HCT116 (cell line): Measurements from ENCODE around the gene CRMP1. TPM values are rescaled to one million over a fixed set of nuclear protein-coding genes. Genes with fewer than 3 reads are reported as not detected.

Source experiments
- ATAC-seq: fragments of 200-7000 bp; cut with Tn5 transposase; 2 replicates; pipeline ENCODE4 v1.9.1; 2020; ENCODE audit warnings: mild to moderate bottlenecking, moderate library complexity
- BruUV-seq: library from RNA; stranded (reverse); fragments of 400-500 nt; replicated peaks from 2 replicates; lab custom pipeline; 2021; lab: Mats Ljungman, UMichigan
- CTCF ChIA-PET: fragments of 300-600 bp; sonication (Branson Sonifier 250); formaldehyde crosslinking; loops from one replicate; lab custom pipeline; 2021; ENCODE audit warnings: antibody characterized with exemption; lab: Charles Lee
- POLR2A ChIA-PET: fragments of 300-600, 350-600 bp; sonication (Branson Sonifier 250); formaldehyde crosslinking; loops from one replicate; lab custom pipeline; 2021; ENCODE audit warnings: antibody characterized with exemption; lab: Charles Lee
- RAD21 ChIA-PET, 2 experiments: fragments of 300-600 bp; sonication (Branson Sonifier 250); formaldehyde crosslinking; loops; one replicate each; lab custom pipeline; 2023; ENCODE audit warnings: low total read pairs in 2 of 2; ENCODE audit not compliant: uncharacterized antibody in 2 of 2, unreplicated experiment in 2 of 2, low non-redundant PET in 1 of 2; lab: Charles Lee
- DNase-seq: peaks from one replicate; pipeline ENCODE4 v3.0.0-alpha.2; 2010; ENCODE audit warnings: low read depth, low spot score
- H2AFZ ChIP-seq: fragments of 200-600 bp; shearing (Covaris generic), sonication (generic); 2 replicates; pipeline ENCODE4 v1.6.1; 2017; ENCODE audit warnings: low read depth, mixed run types, mixed read lengths, antibody characterized with exemption, low read length; ENCODE audit not compliant: poor library complexity, severe bottlenecking
- H3K27ac ChIP-seq: 2 replicates; pipeline ENCODE4 v1.5.1; 2012; ENCODE audit warnings: low read depth, low read length
- H3K27me3 ChIP-seq: fragments of 200-600 bp; sonication (generic); 2 replicates; pipeline ENCODE4 v1.6.1; 2016; ENCODE audit warnings: mixed run types, low read length, mixed read lengths; ENCODE audit not compliant: insufficient read depth
- H3K36me3 ChIP-seq, 2 experiments: fragments of 200-500 bp in 1 of 2; fragments of 200-600 bp in 1 of 2; sonication (Bioruptor generic) in 1 of 2; sonication (generic) in 1 of 2; 2 replicates each; pipeline versions ENCODE4 v1.5.1 to v1.6.1; 2014 to 2016; ENCODE audit warnings: low read length in 2 of 2, inconsistent platforms in 1 of 2, mixed read lengths in 1 of 2, mixed run types in 1 of 2; ENCODE audit not compliant: insufficient read depth in 2 of 2, control insufficient read depth in 1 of 2
- H3K4me1 ChIP-seq, 2 experiments: fragments of 200-600 bp in 1 of 2; sonication (generic) in 1 of 2; 2 replicates each; pipeline versions ENCODE4 v1.5.1 to v1.6.1; 2012 to 2017; ENCODE audit warnings: low read length in 2 of 2, inconsistent platforms in 1 of 2, mild to moderate bottlenecking in 1 of 2, mixed read lengths in 1 of 2, mixed run types in 1 of 2, moderate library complexity in 1 of 2; ENCODE audit not compliant: insufficient read depth in 2 of 2, control insufficient read depth in 1 of 2
- H3K4me2 ChIP-seq: fragments of 200-600 bp; sonication (generic); 2 replicates; pipeline ENCODE4 v1.6.1; 2017; ENCODE audit warnings: mixed run types, low read length, mixed read lengths
- H3K4me3 ChIP-seq, 2 experiments: fragments of 200-600 bp in 1 of 2; sonication (generic) in 1 of 2; replicated peaks in 1 of 2; 2 replicates each; pipeline ENCODE4 v1.5.1; 2011 to 2016; ENCODE audit warnings: low read length in 2 of 2, control low read depth in 1 of 2, low read depth in 1 of 2, mild to moderate bottlenecking in 1 of 2, mixed read lengths in 1 of 2, mixed run types in 1 of 2
- H3K79me2 ChIP-seq: fragments of 200-600 bp; sonication (generic); 2 replicates; pipeline ENCODE4 v1.6.1; 2017; ENCODE audit warnings: mild to moderate bottlenecking, mixed run types, low read length, moderate library complexity, mixed read lengths; ENCODE audit not compliant: insufficient read depth
- H3K9ac ChIP-seq: fragments of 200-600 bp; sonication (generic); 2 replicates; pipeline ENCODE4 v1.6.1; 2016; ENCODE audit warnings: low read length, mixed read lengths
- H3K9me2 ChIP-seq: fragments of 200-600 bp; sonication (generic), shearing (Covaris generic); 2 replicates; pipeline ENCODE4 v1.6.1; 2017; ENCODE audit warnings: mixed run types, mild to moderate bottlenecking, moderate library complexity; ENCODE audit not compliant: insufficient read depth
- H3K9me3 ChIP-seq, 2 experiments: fragments of 200-500 bp in 1 of 2; fragments of 200-600 bp in 1 of 2; sonication (Bioruptor generic) in 1 of 2; sonication (generic) in 1 of 2; 2 replicates each; pipeline ENCODE4 v1.6.1; 2014 to 2017; ENCODE audit warnings: low read length in 2 of 2, mixed read lengths in 2 of 2, inconsistent platforms in 1 of 2, low read depth in 1 of 2, mild to moderate bottlenecking in 1 of 2, mixed run types in 1 of 2, moderate library complexity in 1 of 2; ENCODE audit not compliant: control insufficient read depth in 1 of 2, insufficient read depth in 1 of 2
- H4K20me1 ChIP-seq: fragments of 200-600 bp; sonication (generic), shearing (Covaris generic); 2 replicates; pipeline ENCODE4 v1.6.1; 2017; ENCODE audit warnings: mixed run types, mild to moderate bottlenecking, moderate library complexity; ENCODE audit not compliant: insufficient read depth
- CBX3 ChIP-seq: IDR thresholded peaks from 2 replicates; pipeline ENCODE4 v1.6.1; 2012; ENCODE audit warnings: low read depth
- CEBPB ChIP-seq: IDR thresholded peaks from 2 replicates; pipeline ENCODE4 v1.6.1; 2012; ENCODE audit warnings: low read depth
- ELF1 ChIP-seq: IDR thresholded peaks from 2 replicates; pipeline ENCODE4 v1.6.1; 2012; ENCODE audit warnings: low read depth, borderline replicate concordance
- EZH2 ChIP-seq: fragments of 200-600 bp; sonication (generic); IDR thresholded peaks from 2 replicates; pipeline ENCODE4 v1.6.1; 2017; ENCODE audit warnings: antibody characterized with exemption, mixed run types
- FOSL1 ChIP-seq: IDR thresholded peaks from 2 replicates; pipeline ENCODE4 v1.6.1; 2012; ENCODE audit warnings: low read depth
- POLR2A ChIP-seq: IDR thresholded peaks from 2 replicates; pipeline ENCODE4 v1.7.0; 2011; ENCODE audit warnings: borderline replicate concordance; ENCODE audit not compliant: insufficient read depth, insufficient read length; ENCODE audit errors: extremely low read depth
- SP1 ChIP-seq: IDR thresholded peaks from 2 replicates; pipeline ENCODE4 v1.6.1; 2012; ENCODE audit warnings: low read depth
- SRF ChIP-seq: IDR thresholded peaks from 2 replicates; pipeline ENCODE4 v1.6.1; 2012; ENCODE audit warnings: low read depth
- TCF7L2 ChIP-seq: IDR thresholded peaks from 2 replicates; pipeline ENCODE4 v1.7.0; 2011; ENCODE audit warnings: borderline replicate concordance, inconsistent platforms; ENCODE audit not compliant: insufficient read depth, insufficient read length; ENCODE audit errors: extremely low read depth
- ZFX ChIP-seq: fragments of 450-650 bp; IDR thresholded peaks from 2 replicates; pipeline ENCODE4 v1.6.1; 2017
- ZNF274 ChIP-seq: fragments of 200-500 bp; sonication (Bioruptor generic); IDR thresholded peaks from 2 replicates; pipeline ENCODE4 v1.6.1; 2014; ENCODE audit warnings: mild to moderate bottlenecking, low read depth, low read length, inconsistent platforms
- intact Hi-C: fragments of 100-400 bp; cut with micrococcal nuclease; formaldehyde crosslinking; loops from 2 replicates; pipeline ENCODE4 v1.10.0; 2022
- total RNA-seq: library from RNA; stranded (reverse); gene quantifications from one replicate; pipeline ENCODE4 v1.2.1, GENCODE V29; 2021; ENCODE audit not compliant: unreplicated experiment
- TF ChIP-seq, protein P1 (sequence below): IDR thresholded peaks from 2 replicates; pipeline ENCODE4 v1.6.1; 2012; ENCODE audit warnings: low read depth
- TF ChIP-seq, protein P2 (sequence below): IDR thresholded peaks from 2 replicates; pipeline ENCODE4 v1.6.1; 2012
- TF ChIP-seq, protein P3 (sequence below), 3 experiments: fragments of 200-600 bp in 1 of 3; sonication (generic) in 1 of 3; IDR thresholded peaks in 2 of 3; conservative IDR thresholded peaks in 1 of 3; 2 replicates each; pipeline ENCODE4 v1.5.1; 2012 to 2017; ENCODE audit warnings: low read depth in 2 of 3, low read length in 2 of 3, antibody characterized with exemption in 1 of 3, borderline replicate concordance in 1 of 3, control low read depth in 1 of 3, mild to moderate bottlenecking in 1 of 3, mixed read lengths in 1 of 3, mixed run types in 1 of 3, moderate library complexity in 1 of 3; ENCODE audit not compliant: insufficient read depth in 1 of 3

Gene CRMP1
- total RNA-seq, 1 experiment from 2014 or later, result not detected

DNA sequence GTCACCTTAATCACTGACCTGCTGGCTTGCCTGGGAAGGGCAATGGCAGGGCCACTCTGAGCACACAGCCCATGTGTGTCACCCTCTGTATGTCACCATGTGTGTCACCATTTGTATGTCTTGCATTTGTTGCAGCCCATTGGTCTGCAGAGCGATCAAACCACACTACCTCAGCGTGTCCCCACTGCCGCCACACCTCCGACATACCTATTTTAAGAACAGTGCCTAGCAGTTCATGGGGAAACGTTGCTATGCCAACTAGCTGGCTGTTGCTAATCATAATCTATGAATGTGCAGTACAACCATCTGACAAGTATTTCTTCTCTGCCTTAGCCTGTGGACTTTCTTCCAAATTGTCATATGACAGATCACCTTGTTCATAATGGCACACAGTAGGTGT is 8.0 kb upstream of the CRMP1 start:
- ATAC-seq, result no peak
- Histone ChIP-seq H3K9ac (no peak overlapping the region), H3K36me3 (no peaks in the 10 kb centered on the region), H2AFZ (no peak overlapping the region)
- POLR2A ChIA-PET, result no interaction called here
- TF ChIP-seq ZNF274 (no peak), POLR2A (no peak), SP1 (no peak), CBX3 (no peak), ZFX (no peak), ELF1 (no peak)
- TF ChIP-seq, protein P1, sequence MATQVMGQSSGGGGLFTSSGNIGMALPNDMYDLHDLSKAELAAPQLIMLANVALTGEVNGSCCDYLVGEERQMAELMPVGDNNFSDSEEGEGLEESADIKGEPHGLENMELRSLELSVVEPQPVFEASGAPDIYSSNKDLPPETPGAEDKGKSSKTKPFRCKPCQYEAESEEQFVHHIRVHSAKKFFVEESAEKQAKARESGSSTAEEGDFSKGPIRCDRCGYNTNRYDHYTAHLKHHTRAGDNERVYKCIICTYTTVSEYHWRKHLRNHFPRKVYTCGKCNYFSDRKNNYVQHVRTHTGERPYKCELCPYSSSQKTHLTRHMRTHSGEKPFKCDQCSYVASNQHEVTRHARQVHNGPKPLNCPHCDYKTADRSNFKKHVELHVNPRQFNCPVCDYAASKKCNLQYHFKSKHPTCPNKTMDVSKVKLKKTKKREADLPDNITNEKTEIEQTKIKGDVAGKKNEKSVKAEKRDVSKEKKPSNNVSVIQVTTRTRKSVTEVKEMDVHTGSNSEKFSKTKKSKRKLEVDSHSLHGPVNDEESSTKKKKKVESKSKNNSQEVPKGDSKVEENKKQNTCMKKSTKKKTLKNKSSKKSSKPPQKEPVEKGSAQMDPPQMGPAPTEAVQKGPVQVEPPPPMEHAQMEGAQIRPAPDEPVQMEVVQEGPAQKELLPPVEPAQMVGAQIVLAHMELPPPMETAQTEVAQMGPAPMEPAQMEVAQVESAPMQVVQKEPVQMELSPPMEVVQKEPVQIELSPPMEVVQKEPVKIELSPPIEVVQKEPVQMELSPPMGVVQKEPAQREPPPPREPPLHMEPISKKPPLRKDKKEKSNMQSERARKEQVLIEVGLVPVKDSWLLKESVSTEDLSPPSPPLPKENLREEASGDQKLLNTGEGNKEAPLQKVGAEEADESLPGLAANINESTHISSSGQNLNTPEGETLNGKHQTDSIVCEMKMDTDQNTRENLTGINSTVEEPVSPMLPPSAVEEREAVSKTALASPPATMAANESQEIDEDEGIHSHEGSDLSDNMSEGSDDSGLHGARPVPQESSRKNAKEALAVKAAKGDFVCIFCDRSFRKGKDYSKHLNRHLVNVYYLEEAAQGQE, result no peak
- TF ChIP-seq, all 23 proteins: peak for 0
- Histone ChIP-seq H3K27me3 (peaks cover 74% of the 10 kb centered on the region), H3K79me2 (no peaks in the 10 kb centered on the region), H3K9me3 (no peaks in the 10 kb centered on the region), H3K4me1 (no peaks in the 10 kb centered on the region), H3K9me2 (no peaks in the 10 kb centered on the region), H3K4me2 (no peak overlapping the region), H4K20me1 (no peaks in the 10 kb centered on the region), H3K4me3 (no peak overlapping the region), H3K27ac (no peak overlapping the region)
- ChIA-PET RAD21 (no interaction called here), CTCF (no interaction called here)
- intact Hi-C loops, result no loop called here
- no TSS peak for BruUV-seq
- no peak for DNase-seq

DNA sequence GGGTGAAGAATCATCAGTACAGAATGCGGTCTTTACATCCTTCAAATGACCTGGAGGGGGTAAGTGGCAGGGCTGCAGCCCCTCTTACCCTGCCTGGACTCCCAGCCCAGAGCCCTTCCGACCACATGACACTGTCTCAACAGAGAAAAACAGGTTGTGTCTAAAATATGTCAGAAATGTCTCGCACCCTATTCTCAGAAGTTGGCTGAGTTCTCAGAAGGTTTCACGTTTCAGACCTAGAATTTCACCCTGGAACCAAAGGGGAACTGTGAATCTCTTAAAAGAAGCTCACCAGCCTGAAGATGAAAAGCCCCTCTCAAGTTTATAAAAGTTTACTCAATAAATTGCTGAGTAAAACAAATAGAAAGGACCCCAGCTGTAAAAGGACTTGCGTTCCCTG is 7.0 kb upstream of the CRMP1 start:
- TF ChIP-seq EZH2, result no peak
- no peak for TF ChIP-seq ZNF274
- TF ChIP-seq SRF, result no peak
- TF ChIP-seq, protein P2, sequence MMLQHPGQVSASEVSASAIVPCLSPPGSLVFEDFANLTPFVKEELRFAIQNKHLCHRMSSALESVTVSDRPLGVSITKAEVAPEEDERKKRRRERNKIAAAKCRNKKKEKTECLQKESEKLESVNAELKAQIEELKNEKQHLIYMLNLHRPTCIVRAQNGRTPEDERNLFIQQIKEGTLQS, result no peak
- TF ChIP-seq FOSL1, result no peak
- TF ChIP-seq, protein P3, sequence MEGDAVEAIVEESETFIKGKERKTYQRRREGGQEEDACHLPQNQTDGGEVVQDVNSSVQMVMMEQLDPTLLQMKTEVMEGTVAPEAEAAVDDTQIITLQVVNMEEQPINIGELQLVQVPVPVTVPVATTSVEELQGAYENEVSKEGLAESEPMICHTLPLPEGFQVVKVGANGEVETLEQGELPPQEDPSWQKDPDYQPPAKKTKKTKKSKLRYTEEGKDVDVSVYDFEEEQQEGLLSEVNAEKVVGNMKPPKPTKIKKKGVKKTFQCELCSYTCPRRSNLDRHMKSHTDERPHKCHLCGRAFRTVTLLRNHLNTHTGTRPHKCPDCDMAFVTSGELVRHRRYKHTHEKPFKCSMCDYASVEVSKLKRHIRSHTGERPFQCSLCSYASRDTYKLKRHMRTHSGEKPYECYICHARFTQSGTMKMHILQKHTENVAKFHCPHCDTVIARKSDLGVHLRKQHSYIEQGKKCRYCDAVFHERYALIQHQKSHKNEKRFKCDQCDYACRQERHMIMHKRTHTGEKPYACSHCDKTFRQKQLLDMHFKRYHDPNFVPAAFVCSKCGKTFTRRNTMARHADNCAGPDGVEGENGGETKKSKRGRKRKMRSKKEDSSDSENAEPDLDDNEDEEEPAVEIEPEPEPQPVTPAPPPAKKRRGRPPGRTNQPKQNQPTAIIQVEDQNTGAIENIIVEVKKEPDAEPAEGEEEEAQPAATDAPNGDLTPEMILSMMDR (IDR thresholded peaks at IDR 0.05 in 2 of 3, conservative IDR thresholded peaks at IDR 0.05 in 1 of 3; ENCODE audit: borderline replicate concordance in 1 of 3, insufficient read depth in 1 of 3, low read depth in 2 of 3, low read length in 2 of 3), result no peak
- no peak for TF ChIP-seq CEBPB
- no peak for TF ChIP-seq SP1
- TF ChIP-seq TCF7L2, result no peak
- no peaks in the 10 kb centered on the region for H3K4me1 ChIP-seq
- no peak for DNase-seq
- no peaks in the 10 kb centered on the region for H3K36me3 ChIP-seq
- peaks cover 74% of the 10 kb centered on the region for H3K27me3 ChIP-seq
- BruUV-seq, result no TSS peak
- no peaks in the 10 kb centered on the region for H3K9me3 ChIP-seq
- H3K79me2 ChIP-seq, result no peaks in the 10 kb centered on the region
- POLR2A ChIA-PET, result no interaction called here
- no peak overlapping the region for H3K27ac ChIP-seq
- no peaks in the 10 kb centered on the region for H4K20me1 ChIP-seq
- no peak overlapping the region for H2AFZ ChIP-seq
- no peaks in the 10 kb centered on the region for H3K9me2 ChIP-seq
- H3K4me3 ChIP-seq, result no peak overlapping the region
- no peak for ATAC-seq
- intact Hi-C loops, result no loop called here
- no peak overlapping the region for H3K9ac ChIP-seq
- H3K4me2 ChIP-seq, result no peak overlapping the region
- RAD21 ChIA-PET, result no interaction called here
- CTCF ChIA-PET, result interaction anchor here (0.7 kb wide), 1 partner anchor 78 kb away, joined by 3 read pairs; no protein-coding TSS in a partner anchor
